ENCODE measurements around the gene CCDC12.

CCDC12 gene

DNA sequence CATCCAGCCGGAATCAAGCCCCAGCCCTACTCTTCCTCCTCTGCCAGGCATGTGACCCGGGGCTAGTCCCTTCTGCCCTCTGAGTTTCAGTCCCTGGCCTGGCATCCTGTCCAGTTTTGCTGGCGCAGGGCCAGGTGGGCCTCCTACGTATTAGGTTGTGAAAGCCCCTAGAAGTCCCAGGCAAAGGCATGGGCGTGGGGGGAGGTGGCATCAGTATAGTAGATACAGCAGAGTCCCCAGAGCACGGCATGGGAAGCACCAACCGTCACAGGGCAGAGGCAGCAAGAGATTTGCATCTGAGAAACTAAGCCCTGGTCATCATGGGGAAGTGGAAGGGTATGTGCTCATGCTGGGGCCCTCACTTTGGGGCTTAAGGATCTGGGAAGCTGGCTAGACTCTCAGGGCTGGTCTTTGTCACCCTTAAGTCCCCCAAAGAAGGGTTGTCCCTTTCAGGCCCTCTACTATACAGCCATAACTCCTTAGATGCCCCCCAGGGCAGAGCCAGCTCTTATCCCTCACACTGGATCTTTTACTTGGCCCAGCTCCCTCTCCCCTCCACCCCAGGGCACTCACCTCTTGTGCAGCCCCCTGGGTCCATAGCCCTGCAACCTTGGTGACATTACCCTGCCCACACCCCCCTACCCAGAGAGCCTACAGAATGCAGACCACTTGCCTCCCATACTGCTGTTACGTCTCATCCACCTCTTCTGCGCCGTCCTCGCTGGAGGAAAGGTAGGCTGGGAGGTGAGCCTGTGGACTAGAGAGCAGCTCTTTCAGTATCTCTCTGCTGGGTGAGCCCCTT lies 14.2 kb upstream of the CCDC12 start:
- POLR2A ChIA-PET, result no interaction called here

DNA sequence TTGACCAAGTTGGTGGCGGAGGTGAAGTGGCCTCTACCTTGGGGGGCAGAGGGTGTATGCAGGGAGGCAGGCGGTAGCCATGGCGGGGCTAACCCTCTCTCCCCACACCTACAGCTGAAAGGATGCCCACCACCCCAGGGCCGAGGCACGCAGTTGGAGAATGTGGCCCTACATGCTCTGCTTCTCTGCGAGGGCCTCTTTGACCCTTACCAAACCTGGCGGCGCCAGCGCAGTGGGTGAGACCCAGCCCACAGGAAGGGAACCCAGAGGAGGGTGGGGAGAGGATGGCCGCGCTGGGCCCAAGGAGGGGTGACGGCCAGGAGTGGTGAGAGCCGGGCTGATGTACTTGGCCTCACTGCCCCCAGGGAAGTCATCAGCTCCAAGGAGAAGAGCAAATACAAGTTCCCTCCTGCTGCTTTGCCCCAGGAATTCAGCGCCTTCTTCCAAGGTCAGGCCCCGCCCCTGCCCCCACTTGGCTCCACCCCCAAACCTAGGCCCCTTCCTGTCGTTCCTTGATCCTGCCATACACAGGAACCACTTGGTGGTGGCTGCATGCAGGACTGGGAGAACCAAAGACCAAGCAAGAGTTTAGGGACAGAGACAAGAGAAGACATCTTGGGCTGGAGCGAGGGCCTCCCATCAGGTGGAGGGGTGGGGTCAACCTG lies 12.7 kb upstream of the CCDC12 start:
- TF ChIP-seq NFRKB (IDR thresholded peaks at IDR 0.05) (no peak), ARNT (IDR thresholded peaks at IDR 0.05) (no peak), ELF4 (IDR thresholded peaks at IDR 0.05) (no peak), L3MBTL2 (conservative IDR thresholded peaks at IDR 0.05) (no peak), BHLHE40 (IDR thresholded peaks at IDR 0.05; ENCODE audit: borderline replicate concordance) (no peak), ZNF384 (IDR thresholded peaks at IDR 0.05) (no peak), TARDBP (IDR thresholded peaks at IDR 0.05) (no peak), LEF1 (IDR thresholded peaks at IDR 0.05; ENCODE audit: borderline replicate concordance) (no peak), CTBP1 (IDR thresholded peaks at IDR 0.05; ENCODE audit: borderline replicate concordance) (no peak), FOXK2 (IDR thresholded peaks at IDR 0.05) (no peak), SUZ12 (IDR thresholded peaks at IDR 0.05) (no peak), FOXM1 (IDR thresholded peaks at IDR 0.05; ENCODE audit: borderline replicate concordance) (no peak), SP1 (IDR thresholded peaks at IDR 0.05) (no peak), HDGF (IDR thresholded peaks at IDR 0.05; ENCODE audit: borderline replicate concordance) (no peak)
- TF ChIP-seq, protein P1, sequence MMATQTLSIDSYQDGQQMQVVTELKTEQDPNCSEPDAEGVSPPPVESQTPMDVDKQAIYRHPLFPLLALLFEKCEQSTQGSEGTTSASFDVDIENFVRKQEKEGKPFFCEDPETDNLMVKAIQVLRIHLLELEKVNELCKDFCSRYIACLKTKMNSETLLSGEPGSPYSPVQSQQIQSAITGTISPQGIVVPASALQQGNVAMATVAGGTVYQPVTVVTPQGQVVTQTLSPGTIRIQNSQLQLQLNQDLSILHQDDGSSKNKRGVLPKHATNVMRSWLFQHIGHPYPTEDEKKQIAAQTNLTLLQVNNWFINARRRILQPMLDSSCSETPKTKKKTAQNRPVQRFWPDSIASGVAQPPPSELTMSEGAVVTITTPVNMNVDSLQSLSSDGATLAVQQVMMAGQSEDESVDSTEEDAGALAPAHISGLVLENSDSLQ (IDR thresholded peaks at IDR 0.05), result no peak
- POLR2A ChIA-PET, result no interaction called here
- CTCF ChIA-PET, result no interaction called here
- DNase-seq (ENCODE audit: extremely low spot score), result no peak

More for the DNA sequence above, 14.2 kb upstream of the CCDC12 start:
- DNase-seq (ENCODE audit: extremely low spot score), result no peak
- CTCF ChIA-PET, result no interaction called here
- TF ChIP-seq FOXA1 (IDR thresholded peaks at IDR 0.05) (no peak), HDGF (IDR thresholded peaks at IDR 0.05; ENCODE audit: borderline replicate concordance) (no peak), TARDBP (IDR thresholded peaks at IDR 0.05) (no peak), NFRKB (IDR thresholded peaks at IDR 0.05) (no peak), LEF1 (IDR thresholded peaks at IDR 0.05; ENCODE audit: borderline replicate concordance) (no peak), SUZ12 (IDR thresholded peaks at IDR 0.05) (no peak), BHLHE40 (IDR thresholded peaks at IDR 0.05; ENCODE audit: borderline replicate concordance) (no peak)

GRCh38 chr3:46988616-46989015 lies 12.1 kb upstream of the CCDC12 start:
- TF ChIP-seq SUZ12 (IDR thresholded peaks at IDR 0.05) (no peak), TARDBP (IDR thresholded peaks at IDR 0.05) (no peak), BHLHE40 (IDR thresholded peaks at IDR 0.05; ENCODE audit: borderline replicate concordance) (no peak), ARNT (IDR thresholded peaks at IDR 0.05) (no peak), FOXA1 (IDR thresholded peaks at IDR 0.05) (no peak), ZNF384 (IDR thresholded peaks at IDR 0.05) (no peak), HDGF (IDR thresholded peaks at IDR 0.05; ENCODE audit: borderline replicate concordance) (no peak), FOXK2 (IDR thresholded peaks at IDR 0.05) (no peak), LEF1 (IDR thresholded peaks at IDR 0.05; ENCODE audit: borderline replicate concordance) (no peak), NFRKB (IDR thresholded peaks at IDR 0.05) (no peak), L3MBTL2 (conservative IDR thresholded peaks at IDR 0.05) (no peak), ELF4 (IDR thresholded peaks at IDR 0.05) (no peak), CTBP1 (IDR thresholded peaks at IDR 0.05; ENCODE audit: borderline replicate concordance) (no peak), FOXM1 (IDR thresholded peaks at IDR 0.05; ENCODE audit: borderline replicate concordance) (no peak), SP1 (IDR thresholded peaks at IDR 0.05) (no peak)
- TF ChIP-seq, protein P1 (IDR thresholded peaks at IDR 0.05), result no peak
- ChIA-PET POLR2A (no interaction called here), CTCF (no interaction called here)
- DNase-seq (ENCODE audit: extremely low spot score), result no peak

DNA sequence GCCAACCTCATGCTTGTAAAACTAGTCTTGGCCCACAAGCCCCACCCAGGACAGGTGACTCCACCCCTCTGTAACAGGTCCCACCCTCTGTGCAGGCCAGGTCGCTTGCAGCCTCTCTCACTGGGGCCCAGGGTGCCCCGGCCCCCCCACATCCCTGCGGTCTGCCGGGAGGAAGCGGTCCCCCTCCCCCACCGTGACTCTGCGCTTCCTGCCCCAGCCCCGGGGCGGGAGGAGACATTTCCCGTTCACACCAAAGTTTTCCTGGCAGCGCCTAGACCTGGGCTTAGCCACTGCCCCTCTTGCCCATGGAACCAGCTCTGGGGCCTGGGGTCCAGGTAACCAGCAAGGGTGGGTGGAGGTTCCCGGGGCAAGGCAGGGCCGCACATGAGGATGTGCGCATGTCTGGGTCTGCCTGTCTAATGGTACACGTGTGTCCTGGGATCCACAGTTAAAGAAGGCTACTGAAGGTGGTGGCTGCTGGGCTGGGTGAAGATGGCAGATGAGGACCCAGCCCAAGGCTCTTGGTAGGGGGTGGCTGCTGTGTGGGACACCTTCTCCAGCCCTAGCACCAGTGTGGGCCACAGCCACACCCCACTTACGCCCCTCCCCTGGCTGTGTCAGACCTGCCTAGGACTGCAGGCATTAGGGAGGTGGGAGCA lies 11.3 kb upstream of the CCDC12 start:
- POLR2A ChIA-PET, result no interaction called here
- CTCF ChIA-PET, result no interaction called here
- TF ChIP-seq FOXM1 (IDR thresholded peaks at IDR 0.05; ENCODE audit: borderline replicate concordance) (no peak), BHLHE40 (IDR thresholded peaks at IDR 0.05; ENCODE audit: borderline replicate concordance) (no peak), ZNF384 (IDR thresholded peaks at IDR 0.05) (no peak), L3MBTL2 (conservative IDR thresholded peaks at IDR 0.05) (no peak), NFRKB (IDR thresholded peaks at IDR 0.05) (no peak), FOXK2 (IDR thresholded peaks at IDR 0.05) (no peak), HDGF (IDR thresholded peaks at IDR 0.05; ENCODE audit: borderline replicate concordance) (no peak), CTBP1 (IDR thresholded peaks at IDR 0.05; ENCODE audit: borderline replicate concordance) (no peak), SUZ12 (IDR thresholded peaks at IDR 0.05) (no peak), TARDBP (IDR thresholded peaks at IDR 0.05) (no peak)
- no peak for DNase-seq (ENCODE audit: extremely low spot score)

- DNase-seq (ENCODE audit: extremely low spot score), result no peak
- ChIA-PET CTCF (interaction anchor here (1.0 kb wide), 1 partner anchor 11 kb away, joined by 3 read pairs; no protein-coding TSS in a partner anchor), POLR2A (no interaction called here)
- TF ChIP-seq SP1 (IDR thresholded peaks at IDR 0.05), result no peak
- no peak for TF ChIP-seq ARNT (IDR thresholded peaks at IDR 0.05)
- TF ChIP-seq, protein P1 (IDR thresholded peaks at IDR 0.05), result no peak
- no peak for TF ChIP-seq ZNF384 (IDR thresholded peaks at IDR 0.05)
- TF ChIP-seq CTBP1 (IDR thresholded peaks at IDR 0.05; ENCODE audit: borderline replicate concordance), result no peak
- TF ChIP-seq FOXK2 (IDR thresholded peaks at IDR 0.05), result no peak
- no peak for TF ChIP-seq LEF1 (IDR thresholded peaks at IDR 0.05; ENCODE audit: borderline replicate concordance)
These were observed 10.8 kb upstream of the CCDC12 start for GRCh38 chr3:46987319-46987742.
